ENCODE results near the gene CACUL1.

CACUL1 gene

DNA sequence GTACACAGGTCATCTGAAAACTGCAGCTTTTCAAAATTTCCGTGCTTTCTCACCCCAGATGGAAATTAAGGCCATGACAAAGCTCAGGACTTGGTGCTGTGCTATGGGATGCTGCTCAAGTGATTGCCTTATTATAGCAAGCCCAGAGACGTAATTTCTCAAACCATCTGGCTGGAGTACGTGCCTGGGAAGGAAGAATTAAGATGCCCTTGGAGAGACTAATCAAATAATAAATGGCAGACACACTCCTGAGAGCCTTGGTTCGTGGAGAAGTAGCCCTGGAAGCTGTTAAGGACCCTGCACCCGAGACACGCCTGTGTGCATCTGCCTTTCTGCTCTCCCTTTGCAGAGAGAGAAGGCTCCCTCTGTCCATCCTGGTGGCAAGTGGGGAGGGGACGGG, 121.0 kb downstream of the CACUL1 start:
- no peak for DNase-seq

DNA sequence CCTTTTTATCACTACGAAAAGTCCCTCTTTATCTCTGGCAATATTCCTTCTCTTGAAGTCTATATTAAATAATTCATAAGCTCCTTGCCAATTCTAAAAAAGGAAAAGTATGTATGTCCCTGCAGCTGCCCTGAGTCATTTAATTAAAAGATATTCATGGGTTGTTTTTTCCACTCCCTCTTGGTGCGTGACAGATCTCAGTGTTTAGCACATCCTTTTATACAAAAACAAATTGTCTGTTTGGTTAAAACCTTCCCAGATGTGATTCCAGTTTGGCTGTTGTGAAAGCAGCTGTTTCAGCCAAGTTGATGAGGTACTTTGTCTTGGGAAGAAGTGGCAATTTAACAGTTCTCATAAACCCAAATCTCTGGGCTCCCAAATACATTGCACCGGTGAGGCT, 125.6 kb downstream of the CACUL1 start:
- no peak for DNase-seq

DNA sequence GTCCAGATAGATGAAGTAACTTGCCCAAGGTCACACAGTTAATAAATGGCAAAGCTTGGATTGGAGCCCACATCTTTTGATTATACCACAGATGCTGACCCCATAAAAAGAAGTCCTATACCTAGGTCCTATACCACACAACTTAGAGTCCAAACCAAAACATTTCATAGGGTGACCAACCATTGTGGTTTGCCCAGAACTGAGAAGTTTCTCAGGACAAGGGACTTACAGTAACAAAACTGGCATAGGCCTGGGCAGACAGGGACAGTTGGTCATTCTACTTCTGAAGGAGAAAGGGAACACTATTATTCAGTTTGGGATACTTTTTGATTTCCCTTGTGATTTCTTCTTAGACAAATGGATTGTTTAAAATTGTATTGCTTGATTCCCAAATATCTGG, 126.4 kb downstream of the CACUL1 start:
- DNase-seq = no peak

DNA sequence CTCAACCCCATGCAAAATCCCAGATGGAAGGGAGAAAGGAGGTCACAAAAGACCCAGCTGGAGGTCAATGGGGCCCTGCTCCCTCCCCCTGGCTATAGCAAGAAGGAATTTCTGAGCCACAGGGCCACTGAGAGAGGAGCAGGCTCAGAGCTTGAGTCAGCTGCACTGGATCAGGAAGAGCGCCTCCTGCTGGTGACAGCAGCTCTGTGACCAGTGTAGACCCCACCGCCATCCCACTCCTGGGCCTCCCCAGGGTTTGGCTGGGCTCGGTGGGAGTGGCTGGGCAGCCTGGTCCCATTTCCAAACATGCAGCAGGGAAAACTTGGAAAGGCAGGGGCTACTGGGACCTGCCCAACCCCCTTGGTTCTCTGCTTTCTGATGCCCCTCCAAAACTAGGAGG, 127.8 kb downstream of the CACUL1 start:
- DNase-seq = no peak

All from activated CD8-positive, alpha-beta memory T cell treated with anti-CD3 and anti-CD28 coated beads for 24 hours (primary cell).